Ovary (tissue), 9 donors: ENCODE results near the gene MPC1. TPM values are rescaled to one million over a fixed set of nuclear protein-coding genes. Genes with fewer than 3 reads are reported as not detected.
A peak's percentile ranks its signal among the peaks of the same experiment; 100 is the strongest.

Source experiments
- DNase-seq, 5 donors: peaks; one replicate each; pipeline ENCODE4 v3.0.0-alpha.2; 2019 to 2020
- H3K27ac ChIP-seq, 2 donors: fragments of 200-600 bp; one replicate each; pipeline versions ENCODE4 v1.5.1 to v1.8.0; 2019 to 2022
- H3K27me3 ChIP-seq: fragments of 200-600 bp; one replicate; pipeline ENCODE4 v1.8.0; 2022
- H3K36me3 ChIP-seq: fragments of 200-600 bp; sonication (generic); one replicate; pipeline ENCODE4 v1.5.1; 2019
- H3K4me1 ChIP-seq: one replicate; pipeline ENCODE4 v1.8.1; 2013; ENCODE audit warnings: mild to moderate bottlenecking, moderate library complexity; ENCODE audit not compliant: insufficient read depth
- H3K4me3 ChIP-seq: fragments of 200-600 bp; sonication (generic); one replicate; pipeline ENCODE4 v1.5.1; 2017
- H3K9me3 ChIP-seq, 2 donors: fragments of 200-600 bp in 1 of 2; sonication (generic) in 1 of 2; one replicate each; pipeline versions ENCODE4 v1.5.1 to v1.8.1; 2013 to 2019; ENCODE audit warnings: mild to moderate bottlenecking in 1 of 2, moderate library complexity in 1 of 2
- CTCF ChIP-seq, 3 donors: fragments of 450-650 bp in 2 of 3; fragments of 200-600 bp in 1 of 3; IDR thresholded peaks; one replicate each; pipeline versions ENCODE4 v1.5.1 to v1.8.0; 2016 to 2022; ENCODE audit warnings: antibody characterized with exemption in 3 of 3, mild to moderate bottlenecking in 1 of 3
- EP300 ChIP-seq: sonication (generic); formaldehyde crosslinking; IDR thresholded peaks from one replicate; pipeline ENCODE4 v1.6.1; 2017; ENCODE audit warnings: antibody characterized with exemption
- POLR2A ChIP-seq: fragments of 450-650 bp; IDR thresholded peaks from one replicate; pipeline ENCODE4 v1.6.1; 2017; ENCODE audit warnings: antibody characterized with exemption, mild to moderate bottlenecking, moderate library complexity
- WGBS, 3 donors: extraction: QIAGEN DNeasy Blood & Tissue Kit in 1 of 3; methylation state at CpG; one replicate each; pipeline versions ENCODE4 v1.1.5 to v1.1.7; 2013 to 2017; 5-methylcytosine and 5-hydroxymethylcytosine counted together
- intact Hi-C, 4 donors: fragments of 100-400 bp; cut with DNase I; formaldehyde crosslinking; loops; one replicate each; pipeline versions ENCODE4 v1.11.0 to v1.15.1; 2022 to 2023
- polyA plus RNA-seq, 2 donors: library from polyadenylated mRNA; stranded (reverse); fragments of 200-250 nt in 1 of 2; fragments of 350-450 nt in 1 of 2; fragmentation: Illumina TruSeq in 1 of 2; extraction: RNeasy Lipid Tissue Mini Kit (QIAGEN cat#74804) in 1 of 2; gene quantifications; one replicate each; pipeline ENCODE4 v1.2.3, GENCODE V29; 2013 to 2014
- total RNA-seq, 7 donors: library from RNA; depleted of rRNA in 2 of 7; stranded (reverse); fragments of >200 nt in 2 of 7; fragmentation: NEBNext Ultra II Directional in 3 of 7; extraction: Animal tissue kit (Norgen Biotek cat#: 25700) in 3 of 7; gene quantifications; one replicate each; pipeline versions ENCODE4 v1.1.0 to v1.2.4, GENCODE V29; 2016 to 2023
- donor health status: DM: no; HTN: no; CAD: no; lungs with moderate emphysema.
- donor health status: DM: no; HTN: no; CAD: no.
- donor health status: Bipolar disorder and iron deficiency.
- donor health status: DM: yes; HTN: yes; CAD: no.
- donor health status: DM: no; HTN: no; CAD: no.
- donor health status: DM: yes; HTN: yes; CAD: no.

The MPC1 gene
- total and polyA plus RNA-seq, 9 donors: 34.1 to 82.6 (median 38.8) TPM

- Histone ChIP-seq H3K4me1 (no peaks in the 10 kb centered on the region), H3K4me3 (no peak overlapping the region), H3K9me3 (no peaks in the 10 kb centered on the region), H3K36me3 (no peaks in the 10 kb centered on the region), H3K27ac (no peak overlapping the region), H3K27me3 (no peaks in the 10 kb centered on the region)
- DNase-seq: peak in 1 of 5 donors; percentile 3
- 83 to 89% (median 88%) methylated on average over 5 of the region's 5 CpGs for WGBS, 3 donors
- intact Hi-C loops: no loop called here
- TF ChIP-seq CTCF (IDR thresholded peaks at IDR 0.05) (no peak), POLR2A (no peak), EP300 (no peak)
These were observed 32.6 kb upstream of the MPC1 start for GRCh38 chr6:166415306-166415705.

GRCh38 chr6:166413491-166413951, 30.8 kb upstream of the MPC1 start:
- Histone ChIP-seq H3K4me3 (no peak overlapping the region), H3K36me3 (no peaks in the 10 kb centered on the region), H3K27me3 (no peaks in the 10 kb centered on the region), H3K27ac (no peak overlapping the region), H3K4me1 (peaks cover 1% of the 10 kb centered on the region), H3K9me3 (no peaks in the 10 kb centered on the region)
- intact Hi-C loops: no loop called here
- 92 to 93% (median 93%) methylated on average over 17 of the region's 17 CpGs for WGBS, 3 donors
- DNase-seq: no peak
- TF ChIP-seq CTCF (IDR thresholded peaks at IDR 0.05) (no peak), EP300 (no peak), POLR2A (no peak)

GRCh38 chr6:166412911-166413384, 30.2 kb upstream of the MPC1 start:
- Histone ChIP-seq H3K4me1 (peaks cover 1% of the 10 kb centered on the region), H3K27me3 (no peaks in the 10 kb centered on the region), H3K27ac (no peak overlapping the region), H3K9me3 (no peaks in the 10 kb centered on the region), H3K4me3 (no peak overlapping the region), H3K36me3 (no peaks in the 10 kb centered on the region)
- TF ChIP-seq POLR2A: no peak
- TF ChIP-seq CTCF (IDR thresholded peaks at IDR 0.05): no peak
- no peak for TF ChIP-seq EP300
- 89 to 94% (median 94%) methylated on average over 13 of the region's 13 CpGs for WGBS, 3 donors
- peak in 1 of 5 donors; percentile 14 for DNase-seq
- intact Hi-C loops: no loop called here

GRCh38 chr6:166412156-166412910, 29.6 kb upstream of the MPC1 start:
- 91 to 93% (median 93%) methylated on average over 49 of the region's 49 CpGs for WGBS, 3 donors
- no peaks in the 10 kb centered on the region for H3K27me3 ChIP-seq
- no peak for DNase-seq
- no peaks in the 10 kb centered on the region for H3K36me3 ChIP-seq
- H3K9me3 ChIP-seq: no peaks in the 10 kb centered on the region
- peaks cover 1% of the 10 kb centered on the region for H3K4me1 ChIP-seq
- TF ChIP-seq POLR2A (no peak), EP300 (no peak), CTCF (IDR thresholded peaks at IDR 0.05) (no peak)
- no peak overlapping the region for H3K27ac ChIP-seq
- intact Hi-C loops: no loop called here
- H3K4me3 ChIP-seq: no peak overlapping the region
